GM18861 (cell line): ENCODE measurements around the gene DNASE2.
"Not testable (repeated sequence)": the region's sequence is repeated elsewhere in the genome, so short reads cannot be mapped to it uniquely, and the experiment has no call there.

ENCODE experiments used
- ATAC-seq: cut with Tn5 transposase; IDR thresholded peaks from one replicate; pipeline ENCODE4 v1.9.1; 2021; ENCODE audit not compliant: unreplicated experiment

Gene DNASE2

DNA sequence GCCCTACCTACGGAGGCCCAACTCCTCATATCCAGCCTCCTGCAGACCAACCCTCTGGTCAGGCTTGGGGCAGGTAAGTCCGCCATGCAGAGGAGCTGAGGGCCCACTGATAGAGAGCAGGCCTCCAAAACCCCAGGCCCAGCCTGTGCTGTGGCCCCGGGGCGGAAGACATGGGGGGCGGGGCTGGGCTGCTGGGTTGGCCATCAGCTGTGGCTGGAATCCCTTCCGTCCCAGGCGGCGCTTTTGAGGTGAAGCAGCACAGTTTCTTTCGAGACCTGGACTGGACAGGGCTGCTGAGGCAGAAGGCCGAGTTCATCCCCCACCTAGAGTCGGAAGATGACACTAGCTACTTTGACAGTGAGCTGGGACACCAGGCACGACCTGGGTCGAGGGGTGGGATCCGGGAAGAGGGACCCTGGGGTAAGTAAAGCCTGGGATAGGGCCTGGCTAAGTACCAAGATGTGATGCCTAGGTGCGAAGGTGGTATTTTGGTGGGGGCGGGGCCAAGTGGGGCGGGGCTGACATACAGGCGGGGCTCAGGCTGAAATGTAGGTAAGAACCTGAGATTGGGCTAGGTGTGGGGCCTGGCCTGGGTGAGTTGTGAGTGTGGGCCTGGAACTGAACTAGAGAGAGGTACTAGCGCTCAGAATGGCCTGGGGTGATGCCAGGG is 15.4 kb downstream of the DNASE2 start:
- no peak for ATAC-seq

DNA sequence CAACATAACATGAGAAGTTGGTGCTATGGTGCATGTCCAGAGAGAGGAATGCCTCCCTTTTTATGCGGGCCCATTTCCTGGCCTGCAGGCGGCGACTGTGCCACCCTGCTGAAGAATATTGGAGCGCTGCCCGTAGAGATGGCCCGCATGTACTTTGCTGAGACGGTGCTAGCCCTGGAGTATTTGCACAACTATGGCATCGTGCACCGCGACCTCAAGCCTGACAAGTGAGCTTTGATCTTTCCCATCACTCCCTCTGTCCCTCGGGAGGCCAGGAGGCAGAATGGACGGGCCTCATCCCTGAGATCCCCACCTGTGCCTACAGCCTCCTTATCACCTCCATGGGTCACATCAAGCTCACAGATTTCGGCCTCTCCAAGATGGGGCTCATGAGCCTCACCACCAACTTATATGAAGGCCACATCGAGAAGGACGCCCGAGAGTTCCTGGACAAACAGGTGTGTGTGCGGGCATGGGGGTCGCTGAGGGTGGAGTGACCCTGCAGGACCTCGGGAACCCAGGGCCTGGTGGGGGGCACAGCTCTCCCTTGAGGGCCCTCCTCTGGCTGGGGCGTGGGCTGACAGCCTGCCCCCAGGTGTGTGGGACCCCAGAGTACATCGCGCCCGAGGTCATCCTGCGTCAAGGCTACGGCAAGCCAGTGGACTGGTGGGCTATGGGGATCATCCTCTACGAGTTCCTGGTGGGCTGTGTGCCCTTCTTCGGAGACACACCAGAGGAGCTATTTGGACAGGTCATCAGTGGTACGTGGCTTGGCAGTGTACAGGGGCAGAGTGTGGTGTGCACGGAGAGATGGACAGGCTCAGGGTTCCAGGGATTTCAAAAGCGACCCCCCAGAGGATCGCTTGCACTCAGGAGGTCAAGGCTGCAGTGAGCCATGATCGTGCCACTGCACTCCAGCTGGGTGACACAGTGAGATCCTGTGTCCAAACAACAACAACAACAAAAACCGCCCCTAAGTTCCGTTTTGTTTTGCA is 16.2 kb downstream of the DNASE2 start:
- no peak for ATAC-seq

DNA sequence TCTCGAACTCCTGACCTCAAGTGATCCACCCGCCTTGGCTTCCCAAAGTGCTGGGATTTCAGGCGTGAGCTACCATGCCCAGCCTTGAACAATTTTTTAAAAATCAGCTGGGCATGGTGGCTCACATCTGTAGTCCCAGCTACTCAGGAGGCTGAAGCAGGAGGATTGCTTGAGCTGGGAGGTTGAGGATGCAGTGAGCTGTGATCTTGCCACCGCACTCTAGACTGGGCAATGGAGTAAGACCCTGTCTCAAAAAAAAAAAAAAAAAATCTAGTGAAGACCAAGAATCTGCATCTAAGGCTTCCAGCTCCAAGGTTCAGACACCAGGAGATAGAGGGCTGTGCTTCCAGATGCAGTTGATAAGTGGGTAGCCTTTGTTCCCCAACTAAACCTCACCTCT is 17.1 kb downstream of the DNASE2 start:
- ATAC-seq = no peak

DNA sequence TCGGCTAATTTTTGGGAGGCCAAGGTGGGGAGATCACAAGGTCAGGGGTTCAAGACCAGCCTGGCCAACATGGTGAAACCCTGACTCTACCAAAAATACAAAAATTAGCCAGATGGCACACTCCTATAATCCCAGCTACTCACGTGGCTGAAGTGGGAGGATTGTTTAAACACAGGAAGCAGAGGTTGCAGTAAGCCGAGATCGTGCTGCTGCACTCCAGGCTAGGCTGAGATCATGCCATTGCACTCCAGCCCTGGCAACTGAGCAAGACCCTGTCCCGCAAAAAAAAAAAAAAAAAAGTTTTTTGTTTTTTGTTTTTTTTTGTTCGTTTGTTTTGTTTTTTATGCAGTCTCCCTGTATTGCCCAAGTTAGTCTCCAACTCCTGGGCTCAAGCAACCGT is 21.7 kb downstream of the DNASE2 start:
- ATAC-seq = no peak

DNA sequence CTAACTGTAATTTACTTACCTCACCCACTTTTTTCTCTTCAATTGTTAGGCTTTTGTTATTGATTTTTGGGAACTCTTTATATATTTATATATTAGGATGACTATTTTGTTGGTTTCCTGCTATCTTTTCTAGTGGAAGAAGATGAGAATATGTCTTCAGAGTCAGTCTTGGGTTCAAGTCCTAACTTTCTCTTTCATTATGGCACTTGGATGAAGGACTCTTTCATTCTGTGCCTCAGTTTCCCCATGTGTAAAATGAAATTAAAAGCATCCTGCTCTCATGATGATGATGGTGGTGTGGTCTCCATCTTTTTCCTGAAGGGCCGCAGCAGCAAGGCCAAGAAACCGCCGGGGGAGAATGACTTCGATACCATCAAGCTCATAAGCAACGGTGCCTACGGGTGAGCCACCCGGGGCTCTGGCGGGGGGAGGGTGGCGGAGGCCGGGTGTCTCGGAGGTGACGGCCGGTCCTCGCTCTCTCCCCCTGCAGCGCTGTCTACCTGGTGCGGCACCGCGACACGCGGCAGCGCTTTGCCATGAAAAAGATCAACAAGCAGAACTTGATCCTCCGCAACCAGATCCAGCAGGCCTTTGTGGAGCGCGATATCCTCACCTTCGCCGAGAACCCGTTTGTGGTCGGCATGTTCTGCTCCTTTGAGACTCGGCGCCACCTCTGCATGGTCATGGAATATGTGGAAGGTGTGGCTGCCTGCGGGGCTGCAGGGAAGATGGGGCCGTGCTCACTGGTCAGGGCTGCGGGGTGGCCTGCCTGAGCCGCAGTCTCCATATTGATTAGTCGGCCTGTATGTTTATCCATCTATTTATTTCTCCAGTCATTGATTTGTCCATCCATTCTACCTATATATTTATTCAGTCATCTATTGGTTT is 23.0 kb downstream of the DNASE2 start:
- no peak for ATAC-seq

DNA sequence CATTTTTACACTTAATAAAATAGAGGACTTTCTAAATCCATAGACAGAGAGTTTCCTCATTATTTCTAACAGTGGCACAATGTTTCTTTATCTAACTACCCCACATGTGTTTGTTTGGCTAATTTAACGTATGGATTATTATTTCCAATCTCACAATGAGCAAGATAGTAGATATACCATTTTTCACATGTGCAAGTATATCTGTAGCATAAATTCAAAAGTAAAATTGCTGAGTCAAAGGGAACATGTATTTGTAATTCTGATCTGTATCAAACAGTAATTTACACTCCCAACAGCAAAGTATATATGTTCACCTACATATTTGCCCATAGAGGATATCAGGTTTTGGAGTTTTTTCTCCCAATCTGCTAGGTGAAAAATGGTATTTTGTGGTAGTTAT is 24.6 kb downstream of the DNASE2 start:
- ATAC-seq = no peak

DNA sequence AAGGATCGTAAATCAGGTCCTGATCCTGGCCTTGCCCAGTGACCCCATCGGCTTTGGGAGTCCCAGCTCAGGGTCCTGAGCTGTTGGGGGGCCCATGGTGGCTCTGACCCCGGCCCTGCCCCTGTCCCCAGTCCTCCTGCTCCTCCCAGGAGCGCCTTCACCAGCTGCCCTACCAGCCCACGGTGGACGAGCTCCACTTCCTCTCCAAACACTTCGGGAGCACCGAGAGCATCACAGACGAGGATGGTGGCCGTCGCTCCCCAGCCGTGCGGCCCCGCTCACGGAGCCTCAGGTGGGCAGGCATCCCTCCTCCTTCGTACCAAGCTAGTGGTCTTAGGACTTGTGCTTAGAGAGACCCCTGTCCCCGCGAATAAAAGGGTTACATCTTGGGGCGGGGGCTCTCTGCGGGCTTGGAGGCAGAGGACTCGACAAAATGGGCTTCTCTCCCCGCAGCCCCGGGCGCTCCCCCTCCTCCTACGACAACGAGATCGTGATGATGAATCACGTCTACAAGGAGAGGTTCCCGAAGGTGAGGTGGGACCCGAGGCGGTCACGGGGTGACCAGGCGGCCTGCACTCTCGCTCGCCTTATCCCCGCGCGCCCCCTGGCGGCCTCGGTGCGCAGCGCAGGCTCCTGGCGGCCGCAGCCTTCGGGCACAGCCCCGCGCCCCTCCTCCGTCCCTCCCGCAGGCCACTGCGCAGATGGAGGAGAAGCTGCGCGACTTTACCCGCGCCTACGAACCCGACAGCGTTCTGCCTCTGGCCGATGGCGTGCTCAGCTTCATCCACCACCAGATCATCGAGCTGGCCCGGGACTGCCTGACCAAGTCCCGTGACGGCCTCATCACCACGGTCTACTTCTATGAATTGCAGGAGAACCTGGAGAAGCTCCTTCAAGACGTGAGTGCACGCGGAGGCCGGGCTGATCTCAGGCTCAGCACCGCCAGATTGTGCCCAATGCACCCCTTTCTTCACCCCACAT is 33.8 kb downstream of the DNASE2 start:
- peak; percentile 45 for ATAC-seq

DNA sequence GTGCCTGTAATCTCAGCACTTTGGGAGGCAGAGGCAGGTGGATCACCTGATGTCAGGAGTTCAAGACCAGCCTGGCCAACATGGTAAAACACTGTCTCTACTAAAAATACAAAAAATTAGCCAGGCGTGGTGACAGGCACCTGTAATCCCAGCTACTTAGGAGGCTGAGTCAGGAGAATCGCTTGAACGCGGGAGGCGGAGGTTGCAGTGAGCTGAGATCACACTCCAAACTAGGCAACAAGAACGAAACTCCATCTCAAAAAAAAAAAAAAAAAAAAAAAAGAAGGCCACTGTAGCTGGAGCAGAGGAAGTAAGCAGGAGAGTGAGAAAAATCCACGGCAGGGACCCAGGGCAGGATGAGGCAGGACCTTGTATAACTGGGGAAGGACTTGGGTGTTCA is 34.6 kb downstream of the DNASE2 start:
- not testable (repeated sequence) for ATAC-seq

DNA sequence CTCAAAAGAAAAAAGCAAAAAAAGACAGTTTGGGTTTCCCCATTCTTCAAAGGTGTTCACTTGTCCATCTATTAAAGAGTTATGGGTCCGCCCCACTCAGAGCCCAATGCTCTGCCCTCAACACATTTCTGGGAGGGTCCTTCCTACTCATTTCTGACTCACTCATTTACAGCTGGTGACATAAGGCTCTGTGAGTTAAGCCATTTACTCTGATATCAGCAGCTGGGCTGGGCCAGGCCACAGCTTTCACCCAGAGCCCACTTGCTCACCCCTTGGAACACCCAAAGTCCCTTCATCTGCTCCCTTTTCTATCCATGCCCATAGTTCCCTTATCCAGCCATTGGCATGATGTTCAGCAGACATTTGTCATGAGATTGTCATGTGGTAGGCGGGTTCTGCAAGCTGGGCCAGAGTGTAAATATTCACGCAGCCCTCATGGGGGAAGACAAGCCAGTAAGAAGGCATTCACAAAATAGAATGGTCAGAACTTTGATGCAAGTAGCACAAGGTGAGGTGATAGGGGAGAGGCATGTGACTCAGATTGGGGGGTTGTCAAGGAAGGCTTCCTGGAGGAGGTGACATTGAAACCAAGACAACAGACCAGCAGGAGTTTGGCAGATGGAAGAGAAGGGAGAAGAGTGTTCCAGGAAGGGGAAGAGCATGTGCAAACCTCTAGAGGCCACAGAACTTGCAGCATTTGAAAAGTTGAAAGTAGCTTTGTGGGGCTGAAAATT is 37.1 kb downstream of the DNASE2 start:
- no peak for ATAC-seq

DNA sequence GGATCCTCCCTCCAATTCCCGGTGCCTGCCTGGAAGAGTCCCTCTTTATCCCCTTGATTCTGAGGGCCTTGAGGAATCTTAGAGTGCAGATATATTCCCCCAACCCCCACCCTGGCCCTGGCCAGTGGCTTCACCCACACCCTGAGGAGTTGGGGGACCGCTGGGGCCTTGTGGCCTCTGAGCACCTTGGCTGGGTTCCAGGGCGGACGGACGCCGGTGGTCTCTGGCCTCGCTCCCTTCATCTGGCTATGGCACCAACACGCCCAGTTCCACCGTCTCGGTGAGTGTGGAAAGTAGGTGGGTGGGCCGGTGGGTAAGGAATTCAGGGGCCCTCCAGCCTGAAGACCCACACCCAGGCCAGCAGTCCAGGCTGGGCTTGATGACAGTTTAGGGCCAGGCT is 37.9 kb downstream of the DNASE2 start:
- ATAC-seq = no peak

DNA sequence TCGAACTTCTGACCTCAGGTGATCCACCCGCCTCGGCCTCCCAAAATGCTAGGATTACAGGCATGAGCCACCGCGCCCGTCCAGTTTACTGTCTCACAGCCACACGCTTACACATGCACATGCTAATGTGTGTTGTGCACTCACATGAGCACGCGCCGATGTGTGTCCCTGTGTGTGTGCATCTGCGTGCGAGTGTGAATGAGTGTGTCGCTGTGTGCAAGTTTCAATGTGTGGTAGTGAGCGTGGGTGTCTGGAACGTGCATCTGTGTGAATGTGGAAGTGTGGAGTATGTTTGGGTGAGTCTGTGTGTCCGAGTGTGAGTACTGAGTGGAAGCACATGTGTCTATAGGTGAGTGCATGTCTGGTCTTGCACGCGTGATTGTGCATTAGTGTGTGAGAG is 38.7 kb downstream of the DNASE2 start:
- no peak for ATAC-seq

DNA sequence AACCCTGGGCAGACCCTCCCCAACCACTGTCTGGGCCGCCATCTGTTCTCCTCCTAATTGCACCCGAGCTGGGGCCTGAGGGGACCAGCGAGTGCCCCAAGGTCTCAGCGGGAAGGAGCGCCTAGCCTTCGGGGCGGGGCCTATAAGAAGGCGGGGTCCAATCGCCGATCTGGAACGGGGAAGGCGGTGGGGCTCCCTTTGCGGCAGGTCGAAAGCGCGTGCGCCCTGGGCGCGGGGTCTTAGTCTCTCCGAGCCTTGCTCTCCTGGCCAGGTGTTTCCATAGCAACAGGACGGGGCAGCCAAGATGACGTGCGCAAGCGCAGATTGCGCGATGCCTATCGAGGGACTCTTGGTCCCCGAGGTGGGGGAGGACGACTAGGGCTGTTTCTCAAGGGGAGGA is 40.2 kb downstream of the DNASE2 start:
- ATAC-seq = no peak

DNA sequence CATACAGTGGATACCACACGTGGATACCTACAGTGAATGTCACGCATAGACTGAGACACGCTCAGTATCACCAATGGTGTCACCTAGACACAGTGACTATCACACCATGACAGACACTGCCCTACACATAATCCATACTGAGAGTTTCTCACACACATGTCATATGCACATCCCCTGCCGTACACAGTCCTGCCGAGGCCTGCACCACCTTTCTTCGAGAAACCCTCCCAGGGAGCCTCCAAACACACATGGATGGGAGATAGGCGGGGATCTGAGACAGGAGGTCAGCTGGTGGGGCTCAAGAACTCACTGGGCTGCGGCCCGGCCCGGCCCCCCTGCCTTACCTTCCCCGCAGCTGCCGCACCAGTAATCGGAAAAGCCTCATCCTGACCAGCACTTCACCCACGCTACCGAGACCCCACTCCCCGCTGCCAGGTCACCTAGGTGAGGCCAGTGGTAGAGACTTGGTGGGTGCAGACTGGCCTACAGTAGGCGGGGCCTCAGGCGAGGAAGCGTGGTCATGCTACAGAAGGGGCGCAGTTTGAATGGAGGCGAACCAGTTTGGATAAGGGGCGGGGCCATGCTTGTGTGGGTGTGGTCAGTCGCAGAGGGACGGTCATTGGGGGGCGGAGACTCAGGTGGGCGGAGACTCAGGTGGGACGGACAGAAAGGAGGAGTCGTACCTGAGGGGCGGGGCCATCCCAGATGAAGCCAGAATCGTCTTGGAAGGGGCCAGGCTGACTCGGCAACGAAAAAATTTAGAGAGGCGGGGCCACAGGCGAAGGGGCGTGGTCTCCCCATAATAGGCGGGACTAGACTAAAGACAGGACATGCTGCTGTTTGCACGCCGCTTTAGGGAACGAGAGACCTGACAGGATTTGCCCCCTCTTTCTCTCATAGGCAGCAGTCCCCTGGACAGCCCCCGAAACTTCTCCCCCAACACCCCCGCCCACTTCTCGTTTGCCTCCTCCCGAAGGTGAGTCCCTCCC is 40.9 kb downstream of the DNASE2 start:
- no peak for ATAC-seq

DNA sequence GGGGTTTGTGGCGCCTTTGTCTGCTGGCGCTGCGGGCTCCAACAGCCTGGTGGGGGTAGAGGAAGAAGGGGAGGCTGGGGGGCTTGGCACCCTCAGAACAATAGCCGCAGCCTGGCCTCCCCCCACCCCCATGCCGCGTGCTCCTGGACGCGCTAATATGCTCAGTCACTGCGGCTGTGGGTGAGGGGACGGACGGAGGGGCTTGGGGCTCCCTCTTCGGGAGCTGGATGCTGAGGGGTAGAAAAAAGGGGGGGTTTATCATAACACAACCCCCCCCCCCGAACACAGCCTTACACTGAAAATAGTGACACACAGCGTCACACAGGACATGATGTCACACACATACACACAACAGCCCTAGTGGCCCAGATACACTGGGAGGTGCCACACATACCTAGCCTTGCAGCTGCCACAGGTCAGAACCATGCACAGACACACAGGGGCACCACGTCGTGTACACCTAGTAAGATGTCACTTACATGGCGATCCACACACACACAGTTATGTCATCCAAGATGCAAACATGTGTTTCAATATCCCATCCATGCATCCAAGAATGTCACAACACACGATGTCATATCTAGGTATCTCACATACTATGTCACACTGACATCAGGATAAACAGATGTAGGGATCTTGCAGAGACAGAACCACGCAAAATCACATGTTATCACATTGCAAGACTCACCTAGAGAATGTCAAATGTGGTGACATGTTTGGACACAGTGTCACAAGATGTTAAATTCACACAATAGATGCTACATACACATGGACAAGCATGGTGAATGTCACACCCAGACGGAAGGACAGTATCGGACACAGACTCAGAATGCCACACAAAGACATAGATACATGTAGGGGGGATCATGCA is 42.1 kb downstream of the DNASE2 start:
- no peak for ATAC-seq

DNA sequence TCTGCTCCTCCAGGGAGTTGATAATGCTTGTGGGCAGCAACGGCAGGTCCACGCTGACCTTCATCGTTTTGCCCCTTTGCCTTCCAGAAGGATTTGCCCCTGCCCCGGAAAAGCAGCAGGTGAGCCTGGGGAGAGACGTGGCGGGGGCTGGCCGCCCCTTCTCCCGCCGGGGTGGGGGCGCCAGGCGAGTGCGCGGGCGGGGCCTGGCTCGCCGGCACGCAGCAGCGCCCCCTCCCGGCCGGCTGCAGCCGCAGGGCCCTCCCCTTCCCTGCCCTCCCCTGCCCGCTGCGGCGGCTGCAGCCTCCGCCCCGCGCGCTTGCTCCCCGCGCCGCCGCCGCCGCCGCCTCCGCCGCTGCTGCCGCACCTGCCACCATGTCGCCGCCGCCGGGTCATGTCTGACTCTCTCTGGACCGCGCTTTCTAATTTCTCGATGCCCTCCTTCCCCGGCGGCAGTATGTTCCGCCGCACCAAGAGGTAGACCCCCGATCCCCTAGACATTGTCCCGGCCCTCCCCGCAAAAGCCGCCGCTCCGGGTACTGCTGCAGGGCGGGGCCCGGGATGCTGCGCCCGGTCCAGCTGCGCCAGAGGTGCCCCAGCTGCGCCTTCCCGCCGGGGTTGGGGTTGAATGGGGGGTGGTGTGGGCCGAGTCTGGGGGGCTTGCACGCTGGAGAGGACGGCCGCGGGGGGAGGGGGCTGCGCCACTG is 42.9 kb downstream of the DNASE2 start, which contains the start of gene MAST1:
Gene MAST1 (plus strand): TSS at position 334 of the 704 bp plus-strand sequence. CDS start 58 bp downstream, at position 392.
- ATAC-seq = no peak

DNA sequence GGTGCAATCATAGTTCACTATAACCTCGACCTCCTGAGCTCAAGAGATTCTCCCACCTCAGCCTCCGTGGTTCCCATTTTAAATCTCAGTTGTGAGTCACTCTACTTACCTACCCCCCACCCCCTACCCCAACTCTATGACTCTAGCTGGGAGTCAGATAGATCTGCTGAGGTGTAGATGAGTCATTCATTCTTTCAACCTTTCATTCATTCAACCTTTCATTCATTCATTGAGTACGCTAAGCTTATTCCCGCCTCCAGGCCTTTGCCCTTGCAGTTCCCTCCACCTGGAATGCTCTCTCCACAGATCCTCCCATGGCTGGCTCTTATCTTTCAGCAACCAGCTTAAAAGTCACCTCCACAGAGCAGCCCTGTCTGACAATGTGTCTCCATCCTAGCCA is 44.0 kb downstream of the DNASE2 start:
- no peak for ATAC-seq

DNA sequence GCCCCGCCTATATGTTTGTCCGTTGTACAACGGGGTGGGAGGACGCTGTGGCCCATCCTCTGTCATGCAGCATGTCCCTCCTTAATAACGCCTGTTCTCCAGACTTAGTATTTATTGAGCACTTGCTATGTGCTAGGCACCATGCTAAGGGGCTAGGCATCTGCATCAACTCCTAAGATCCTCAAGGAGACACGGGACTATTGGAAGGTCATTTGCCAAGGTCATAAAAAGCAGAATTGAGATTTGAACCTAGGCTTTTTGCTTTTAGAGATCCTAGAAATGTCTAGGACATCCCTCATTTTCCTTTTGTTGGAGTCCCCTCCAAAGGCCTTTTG is 44.8 kb downstream of the DNASE2 start:
- ATAC-seq = no peak
